Measurements from ENCODE around the gene PTGS1.

The PTGS1 gene

GRCh38 chr9:122372856-122373845, 2.3 kb downstream of the PTGS1 start (continued):
- TF ChIP-seq ZNF639 (tag by site-specific recombination; IDR thresholded peaks at IDR 0.05) (no peak), KLF9 (tag by site-specific recombination; IDR thresholded peaks at IDR 0.05; ENCODE audit: low read depth) (no peak)

- no peak overlapping the region for H3K4me3 ChIP-seq (ENCODE audit: low read depth, low read length)
- no peak overlapping the region for H3K27ac ChIP-seq (ENCODE audit: extremely low read depth, low read depth, low read length)
- no peaks in the 10 kb centered on the region for H3K4me1 ChIP-seq (ENCODE audit: control insufficient read depth, insufficient read depth, low read length)
- ChIA-PET CTCF (interaction anchor here (0.6 kb wide), 1 partner anchor 17 kb away, joined by 3 read pairs; no protein-coding TSS in a partner anchor), POLR2A (no interaction called here)
- no peaks in the 10 kb centered on the region for H3K36me3 ChIP-seq (ENCODE audit: control insufficient read depth in 2 of 2, insufficient read depth in 1 of 2, low read length in 2 of 2)
- no peaks in the 10 kb centered on the region for H3K9me3 ChIP-seq (ENCODE audit: control insufficient read depth, insufficient read depth, low read depth, low read length)
- TF ChIP-seq ZNF837 (tag by site-specific recombination; IDR thresholded peaks at IDR 0.05) (no peak), ZNF341 (tag by site-specific recombination; IDR thresholded peaks at IDR 0.05; ENCODE audit: low read depth) (peak; percentile 92), GLIS2 (tag by site-specific recombination; IDR thresholded peaks at IDR 0.05) (0 out of 2 replicates have a peak, but pooled peaks have one; percentile 20), ZNF704 (tag by site-specific recombination; IDR thresholded peaks at IDR 0.05) (no peak), ZNF610 (tag by site-specific recombination; IDR thresholded peaks at IDR 0.05; ENCODE audit: borderline replicate concordance) (no peak), ZFHX2 (tag by site-specific recombination; conservative IDR thresholded peaks at IDR 0.05) (peak; percentile 23; the same call in 1 of the 2 replicates), ZNF600 (tag by site-specific recombination; IDR thresholded peaks at IDR 0.05) (0 out of 2 replicates have a peak, but pooled peaks have one; percentile 30), GLIS1 (tag by site-specific recombination; IDR thresholded peaks at IDR 0.05) (peak; percentile 43), ZNF398 (tag by site-specific recombination; IDR thresholded peaks at IDR 0.05) (0 out of 2 replicates have a peak, but pooled peaks have one; percentile 33), ZNF138 (tag by site-specific recombination; IDR thresholded peaks at IDR 0.05; ENCODE audit: borderline replicate concordance) (no peak), TRIM28 (IDR thresholded peaks at IDR 0.05; ENCODE audit: borderline replicate concordance, low read length) (no peak), ZNF747 (tag by site-specific recombination; IDR thresholded peaks at IDR 0.05) (no peak), BCL6B (tag by site-specific recombination; IDR thresholded peaks at IDR 0.05) (no peak), ZBTB6 (tag by site-specific recombination; IDR thresholded peaks at IDR 0.05) (0 out of 2 replicates have a peak, but pooled peaks have one; percentile 21)
These were observed 4.1 kb downstream of the PTGS1 start for GRCh38 chr9:122374885-122375420.
